Measurements from ENCODE around the gene MORN4.
"Not testable (repeated sequence)": the region's sequence is repeated elsewhere in the genome, so short reads cannot be mapped to it uniquely, and the experiment has no call there.

MORN4 gene

GRCh38 chr10:97640868-97641811 is 7.8 kb upstream of the MORN4 start:
- FAIRE-seq: no peak

- peak; percentile 96 for FAIRE-seq
Observed at GRCh38 chr10:97640174-97640867, 7.0 kb upstream of the MORN4 start, which contains the start of gene PI4K2A. Gene PI4K2A, plus strand, starts transcription at chr10:97640671. Its CDS starts 72 bp downstream, at chr10:97640743.

GRCh38 chr10:97639090-97639489 is 5.8 kb upstream of the MORN4 start:
- not testable (repeated sequence) for FAIRE-seq

GRCh38 chr10:97635577-97635976 is 2.3 kb upstream of the MORN4 start:
- FAIRE-seq: no peak

- no peak for FAIRE-seq
Observed at GRCh38 chr10:97633921-97634320, 621 bp upstream of the MORN4 start.

- no peak for FAIRE-seq
Observed at GRCh38 chr10:97631098-97631497, 2.2 kb downstream of the MORN4 start.

GRCh38 chr10:97629289-97629688 is 4.0 kb downstream of the MORN4 start:
- FAIRE-seq: no peak

- no peak for FAIRE-seq
Observed at GRCh38 chr10:97628228-97628627, 5.1 kb downstream of the MORN4 start.

GRCh38 chr10:97627731-97628130 is 5.6 kb downstream of the MORN4 start:
- no peak for FAIRE-seq

- FAIRE-seq: no peak
Observed at GRCh38 chr10:97623277-97623676, 10.0 kb downstream of the MORN4 start.

- no peak for FAIRE-seq
Observed at GRCh38 chr10:97618733-97619132, 14.6 kb downstream of the MORN4 start.

GRCh38 chr10:97618285-97618684 is 15.0 kb downstream of the MORN4 start:
- no peak for FAIRE-seq

- FAIRE-seq: peak; percentile 76
Observed at GRCh38 chr10:97612386-97612785, 20.9 kb downstream of the MORN4 start.

- FAIRE-seq: no peak
Observed at GRCh38 chr10:97611473-97611872, 21.8 kb downstream of the MORN4 start.

- FAIRE-seq: no peak
Observed at GRCh38 chr10:97608991-97609561, 24.2 kb downstream of the MORN4 start.

- no peak for FAIRE-seq
Observed at GRCh38 chr10:97607095-97607636, 26.1 kb downstream of the MORN4 start.

- no peak for FAIRE-seq
Observed at GRCh38 chr10:97601268-97602215, 31.8 kb downstream of the MORN4 start.

GRCh38 chr10:97600616-97601015 is 32.7 kb downstream of the MORN4 start:
- no peak for FAIRE-seq

- no peak for FAIRE-seq
Observed at GRCh38 chr10:97599272-97599619, 34.1 kb downstream of the MORN4 start.

- no peak for FAIRE-seq
Observed at GRCh38 chr10:97598407-97599271, 34.7 kb downstream of the MORN4 start.

- FAIRE-seq: no peak
Observed at GRCh38 chr10:97597778-97598177, 35.5 kb downstream of the MORN4 start.
